DOHH2 (cell line): ENCODE results near the gene MRPL34.

Source experiments
- EZH2phosphoT487 ChIP-seq: fragments of 200-600 bp; sonication (generic); IDR thresholded peaks from 2 replicates; pipeline ENCODE4 v1.6.1; 2017; ENCODE audit warnings: borderline replicate concordance, mild to moderate bottlenecking, antibody characterized with exemption, low read length, moderate library complexity, mixed read lengths
- TF ChIP-seq, protein P1 (sequence below): fragments of 200-600 bp; sonication (generic); IDR thresholded peaks from one replicate; pipeline ENCODE4 v1.5.1; 2014; ENCODE audit warnings: antibody characterized with exemption, mild to moderate bottlenecking, low read depth, low read length; ENCODE audit not compliant: poor library complexity, severe bottlenecking

GRCh38 chr19:17326595-17326966 is 20.9 kb downstream of the MRPL34 start:
- TF ChIP-seq, protein P1, sequence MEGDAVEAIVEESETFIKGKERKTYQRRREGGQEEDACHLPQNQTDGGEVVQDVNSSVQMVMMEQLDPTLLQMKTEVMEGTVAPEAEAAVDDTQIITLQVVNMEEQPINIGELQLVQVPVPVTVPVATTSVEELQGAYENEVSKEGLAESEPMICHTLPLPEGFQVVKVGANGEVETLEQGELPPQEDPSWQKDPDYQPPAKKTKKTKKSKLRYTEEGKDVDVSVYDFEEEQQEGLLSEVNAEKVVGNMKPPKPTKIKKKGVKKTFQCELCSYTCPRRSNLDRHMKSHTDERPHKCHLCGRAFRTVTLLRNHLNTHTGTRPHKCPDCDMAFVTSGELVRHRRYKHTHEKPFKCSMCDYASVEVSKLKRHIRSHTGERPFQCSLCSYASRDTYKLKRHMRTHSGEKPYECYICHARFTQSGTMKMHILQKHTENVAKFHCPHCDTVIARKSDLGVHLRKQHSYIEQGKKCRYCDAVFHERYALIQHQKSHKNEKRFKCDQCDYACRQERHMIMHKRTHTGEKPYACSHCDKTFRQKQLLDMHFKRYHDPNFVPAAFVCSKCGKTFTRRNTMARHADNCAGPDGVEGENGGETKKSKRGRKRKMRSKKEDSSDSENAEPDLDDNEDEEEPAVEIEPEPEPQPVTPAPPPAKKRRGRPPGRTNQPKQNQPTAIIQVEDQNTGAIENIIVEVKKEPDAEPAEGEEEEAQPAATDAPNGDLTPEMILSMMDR, result no peak
- TF ChIP-seq EZH2phosphoT487, result no peak
